NCI-H2227 treated with DMSO at 0.1 percent for 48 hours (cell line): ENCODE results near the gene HRH3.

Source experiments
- DNase-seq: peaks from one replicate; lab custom pipeline; 2025; lab: John Stamatoyannopoulos, UW

The HRH3 gene

GRCh38 chr20:62174870-62175624, 45.0 kb downstream of the HRH3 start:
- no peak for DNase-seq

- DNase-seq = no peak
Measured at GRCh38 chr20:62174021-62174804, 45.9 kb downstream of the HRH3 start.

GRCh38 chr20:62172666-62173065, 47.4 kb downstream of the HRH3 start:
- DNase-seq = no peak

GRCh38 chr20:62171245-62171644, 48.8 kb downstream of the HRH3 start:
- DNase-seq = no peak

GRCh38 chr20:62170536-62170935, 49.5 kb downstream of the HRH3 start:
- no peak for DNase-seq

GRCh38 chr20:62168890-62169435, 51.1 kb downstream of the HRH3 start:
- DNase-seq = no peak

GRCh38 chr20:62168061-62168460, 52.0 kb downstream of the HRH3 start:
- no peak for DNase-seq

- no peak for DNase-seq
Measured at GRCh38 chr20:62167474-62167873, 52.6 kb downstream of the HRH3 start.

GRCh38 chr20:62165762-62166399, 54.2 kb downstream of the HRH3 start:
- no peak for DNase-seq
